HG03159 (cell line): ENCODE measurements around the gene MX1.

Source experiments
- ATAC-seq: cut with Tn5 transposase; IDR thresholded peaks from one replicate; pipeline ENCODE4 v1.9.1; 2021; ENCODE audit warnings: mild to moderate bottlenecking, moderate library complexity; ENCODE audit not compliant: unreplicated experiment

MX1 gene

DNA sequence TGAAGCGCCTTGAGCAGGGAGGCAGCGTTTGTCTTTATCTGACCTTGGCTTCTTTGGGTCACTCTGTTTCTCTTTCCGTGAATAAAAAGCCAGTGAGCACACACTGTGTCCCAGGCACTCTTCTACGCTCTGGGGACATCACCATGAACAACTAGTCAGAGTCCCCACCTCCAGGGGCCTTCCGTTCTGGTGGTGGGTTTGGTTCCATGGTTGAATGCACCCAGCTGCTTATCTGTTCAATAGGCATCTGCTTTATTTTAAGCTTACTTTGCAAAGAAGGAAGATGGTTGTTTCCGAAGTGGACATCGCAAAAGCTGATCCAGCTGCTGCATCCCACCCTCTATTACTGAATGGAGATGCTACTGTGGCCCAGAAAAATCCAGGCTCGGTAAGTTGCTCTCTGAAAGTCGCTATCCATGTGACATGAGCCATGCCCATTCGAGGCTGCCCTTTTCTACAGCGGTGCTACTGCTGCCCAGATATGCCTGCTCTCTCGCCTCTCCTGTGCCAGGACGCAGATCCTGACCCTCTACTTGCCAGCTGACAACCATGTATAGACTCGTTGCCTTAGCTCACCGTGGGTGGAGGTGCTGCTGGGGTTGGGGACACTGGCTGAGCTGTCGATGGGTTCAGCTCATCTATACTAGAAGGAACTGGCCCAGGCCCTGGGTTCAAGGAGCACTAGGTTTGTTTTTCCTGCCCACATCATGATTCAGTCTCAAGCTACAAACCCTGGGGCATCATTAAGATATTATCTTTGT, 5.9 kb downstream of the MX1 start:
- ATAC-seq: peak; percentile 77

DNA sequence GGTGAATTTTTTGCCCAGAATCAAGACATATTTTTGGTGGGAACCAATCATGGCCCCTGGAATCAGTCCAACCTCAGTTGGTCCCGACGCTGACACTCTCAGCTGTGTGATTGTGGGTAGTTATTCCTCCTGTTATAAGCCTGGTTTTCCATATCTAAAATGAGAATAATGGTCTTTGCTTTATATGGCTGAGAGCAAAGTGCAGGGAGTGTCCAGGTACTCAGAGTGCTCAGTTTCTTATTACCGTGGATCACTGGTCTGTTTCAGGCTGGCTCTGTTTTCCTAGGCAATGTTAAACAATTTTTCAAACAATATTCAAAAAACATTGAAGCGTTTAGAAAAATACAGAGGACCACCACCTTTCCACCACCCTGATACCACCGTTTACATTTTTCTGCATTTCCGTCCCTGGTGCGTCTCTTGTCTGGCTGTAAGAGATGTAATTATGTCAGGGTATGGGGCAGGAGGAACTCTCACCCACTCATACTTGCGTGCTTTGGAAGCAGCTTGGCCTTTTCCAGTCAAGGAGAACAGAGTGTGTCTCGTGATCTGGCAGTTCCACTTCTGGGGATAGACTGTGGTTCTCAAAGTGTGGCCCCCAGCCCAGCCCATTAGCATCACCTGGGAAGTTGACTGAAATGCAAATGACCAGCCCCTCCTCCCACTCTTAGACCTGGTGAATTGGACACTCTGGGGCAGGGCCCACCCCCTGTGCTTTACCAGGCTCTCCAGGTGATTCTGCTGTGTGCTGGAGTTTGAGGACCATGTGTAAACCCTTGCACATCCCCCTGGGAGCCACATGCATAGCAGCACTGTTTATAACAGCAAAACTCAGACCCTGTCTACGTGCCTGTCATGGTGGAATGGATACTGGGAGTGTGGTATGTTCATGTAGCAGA, 6.8 kb downstream of the MX1 start:
- no peak for ATAC-seq

DNA sequence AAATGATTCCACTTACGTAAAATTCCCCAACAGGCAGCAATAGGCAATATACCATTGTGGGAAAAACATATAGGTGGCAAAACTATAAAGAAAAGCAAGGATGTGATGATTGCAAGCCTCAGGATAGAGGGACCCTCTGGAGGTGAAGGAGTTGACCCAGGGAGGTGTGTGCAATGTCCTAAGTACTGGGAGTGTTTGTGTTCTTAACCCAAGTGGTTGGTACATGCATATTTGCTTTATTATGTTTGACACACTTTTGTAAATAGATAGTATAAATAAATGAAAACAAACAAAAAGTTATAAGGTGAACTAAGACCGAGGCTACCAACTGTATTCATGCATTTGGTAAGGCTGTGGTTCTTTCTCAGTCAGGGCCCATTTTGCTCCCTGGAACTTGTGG, 7.5 kb downstream of the MX1 start:
- no peak for ATAC-seq

DNA sequence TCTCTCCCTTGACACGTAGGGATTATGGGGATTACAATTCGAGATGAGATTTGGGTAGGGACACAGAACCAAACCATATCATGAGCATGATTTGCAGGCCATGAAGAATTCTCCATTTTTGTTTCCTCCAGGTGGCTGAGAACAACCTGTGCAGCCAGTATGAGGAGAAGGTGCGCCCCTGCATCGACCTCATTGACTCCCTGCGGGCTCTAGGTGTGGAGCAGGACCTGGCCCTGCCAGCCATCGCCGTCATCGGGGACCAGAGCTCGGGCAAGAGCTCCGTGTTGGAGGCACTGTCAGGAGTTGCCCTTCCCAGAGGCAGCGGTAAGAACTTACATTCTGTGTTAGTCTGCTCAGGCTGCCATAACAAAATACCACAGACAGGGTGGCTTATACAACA, 9.7 kb downstream of the MX1 start:
- no peak for ATAC-seq

DNA sequence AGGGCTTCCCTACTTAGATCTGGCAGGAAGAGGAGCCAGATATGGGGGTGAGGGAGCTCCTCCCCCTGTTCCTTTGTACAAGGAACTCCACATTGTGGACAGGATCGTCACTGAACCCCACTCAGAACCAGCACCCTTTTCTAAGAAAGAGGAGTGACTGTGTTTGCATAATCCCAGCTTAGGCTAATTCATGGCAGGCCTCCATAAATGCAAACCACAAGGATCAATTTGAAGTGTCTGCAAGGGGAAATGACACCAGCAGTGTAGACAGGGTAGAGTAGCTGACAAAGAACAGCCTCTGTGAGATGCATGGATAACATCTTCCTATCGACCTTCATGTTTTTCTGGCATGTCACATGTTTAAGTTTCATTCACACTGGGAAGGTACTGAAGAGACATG, 11.7 kb downstream of the MX1 start:
- ATAC-seq: no peak

DNA sequence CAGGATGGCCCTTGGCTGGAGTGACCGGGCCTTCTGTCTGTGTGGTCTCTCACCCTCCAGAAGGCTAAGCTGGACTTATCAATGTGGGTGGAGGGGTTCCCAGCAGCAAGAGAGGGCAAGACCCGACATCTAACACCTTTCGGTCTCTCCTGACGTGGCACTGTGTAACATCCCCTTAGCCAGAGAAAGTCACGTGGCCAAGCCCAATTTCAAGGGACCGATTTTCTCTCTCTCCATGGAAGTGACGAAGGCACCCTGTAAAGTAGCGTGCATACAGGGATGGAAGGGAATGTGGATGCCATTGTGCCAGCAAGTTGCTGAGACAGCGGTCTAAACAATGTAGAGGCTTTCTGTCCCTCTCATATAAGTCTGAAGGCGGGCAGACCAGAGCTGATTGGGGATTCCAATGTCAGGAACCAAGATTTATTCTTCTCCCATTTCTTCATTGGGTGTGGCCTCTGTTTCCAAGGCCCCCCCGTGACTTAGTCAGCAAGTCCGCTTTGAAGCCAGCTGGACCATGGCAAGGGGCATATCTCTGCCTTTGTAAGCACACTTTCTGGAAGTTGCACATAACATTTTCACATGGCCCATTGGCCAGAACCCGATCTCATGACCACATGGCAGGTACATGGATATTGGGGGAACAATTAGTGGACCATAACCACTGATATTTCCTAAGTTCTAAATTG, 12.5 kb downstream of the MX1 start:
- no peak for ATAC-seq

DNA sequence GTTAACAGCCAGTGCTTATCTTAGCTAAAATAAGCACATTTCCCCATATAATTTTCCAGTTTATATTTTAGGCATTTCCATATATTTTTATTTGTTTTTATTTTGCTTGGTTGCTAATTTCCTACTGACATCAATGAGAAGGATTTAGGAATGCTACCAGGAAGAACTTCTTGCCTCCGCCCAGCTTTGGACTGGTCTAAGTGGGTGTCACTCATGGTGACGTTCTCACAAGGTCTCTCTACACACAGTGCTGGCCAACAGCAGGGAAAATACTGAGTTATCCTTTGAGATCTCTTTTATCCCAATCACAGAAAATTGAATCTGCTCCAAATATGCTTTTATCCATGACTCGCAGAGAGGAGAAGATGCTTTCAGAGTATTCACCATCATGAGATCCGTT, 13.2 kb downstream of the MX1 start:
- no peak for ATAC-seq

DNA sequence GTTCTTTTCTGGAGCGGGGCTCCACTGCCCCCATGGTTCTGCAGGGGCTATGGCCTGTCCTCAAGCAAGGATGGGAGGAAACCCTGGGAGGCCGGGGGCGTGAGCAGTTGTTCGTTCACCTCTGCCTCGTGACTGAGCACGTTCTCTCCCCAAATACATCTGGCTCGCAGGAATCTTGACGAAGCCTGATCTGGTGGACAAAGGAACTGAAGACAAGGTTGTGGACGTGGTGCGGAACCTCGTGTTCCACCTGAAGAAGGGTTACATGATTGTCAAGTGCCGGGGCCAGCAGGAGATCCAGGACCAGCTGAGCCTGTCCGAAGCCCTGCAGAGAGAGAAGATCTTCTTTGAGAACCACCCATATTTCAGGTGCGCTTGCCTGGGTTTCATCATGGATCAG, 15.5 kb downstream of the MX1 start:
- ATAC-seq: no peak

DNA sequence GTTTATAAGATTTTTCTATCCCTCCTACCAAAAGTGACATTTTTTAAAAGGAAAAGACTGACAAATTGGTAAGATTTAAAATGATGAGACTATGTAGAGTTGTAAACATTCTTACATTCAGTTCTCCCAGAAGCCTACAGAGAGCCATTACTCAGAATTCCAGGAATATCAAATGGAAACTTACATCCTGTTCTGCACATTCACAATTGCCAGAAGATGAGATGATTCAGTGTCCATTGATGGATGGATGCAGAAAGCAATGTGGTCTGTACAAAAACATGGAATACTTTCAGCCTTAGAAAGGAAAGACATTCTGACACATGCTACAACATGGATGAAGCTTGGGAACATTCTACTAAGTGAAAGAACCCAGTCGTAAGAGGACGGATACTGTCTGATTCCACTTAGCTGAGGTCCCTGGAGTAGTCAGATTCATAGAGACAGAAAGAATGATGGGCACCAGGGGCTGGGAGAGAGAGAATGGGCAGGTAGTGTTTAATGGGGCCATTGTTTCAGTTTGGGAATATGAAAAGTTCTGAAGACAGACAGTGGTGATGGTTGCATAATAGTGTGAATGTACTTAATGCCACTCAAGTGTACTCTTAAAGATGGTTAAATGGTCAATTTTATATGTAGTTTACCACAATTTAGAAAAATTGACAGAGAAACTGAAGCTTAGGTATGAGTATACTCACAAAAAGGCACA, 16.6 kb downstream of the MX1 start:
- no peak for ATAC-seq

DNA sequence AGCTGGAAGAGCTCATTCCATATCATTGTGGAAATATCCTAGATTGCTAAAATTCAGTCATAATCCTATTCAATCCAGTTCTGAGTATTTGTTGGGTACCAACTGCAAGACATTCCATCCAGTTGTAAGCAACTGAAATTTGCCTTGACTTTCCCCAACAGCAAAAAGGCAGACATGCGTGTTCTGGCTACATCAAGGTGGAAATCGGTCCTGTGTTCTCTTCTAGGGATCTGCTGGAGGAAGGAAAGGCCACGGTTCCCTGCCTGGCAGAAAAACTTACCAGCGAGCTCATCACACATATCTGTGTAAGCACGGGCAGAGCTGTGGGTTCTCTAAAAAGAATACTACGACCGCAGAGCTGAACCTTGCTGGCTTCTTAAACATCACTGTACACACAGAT, 17.5 kb downstream of the MX1 start:
- no peak for ATAC-seq

DNA sequence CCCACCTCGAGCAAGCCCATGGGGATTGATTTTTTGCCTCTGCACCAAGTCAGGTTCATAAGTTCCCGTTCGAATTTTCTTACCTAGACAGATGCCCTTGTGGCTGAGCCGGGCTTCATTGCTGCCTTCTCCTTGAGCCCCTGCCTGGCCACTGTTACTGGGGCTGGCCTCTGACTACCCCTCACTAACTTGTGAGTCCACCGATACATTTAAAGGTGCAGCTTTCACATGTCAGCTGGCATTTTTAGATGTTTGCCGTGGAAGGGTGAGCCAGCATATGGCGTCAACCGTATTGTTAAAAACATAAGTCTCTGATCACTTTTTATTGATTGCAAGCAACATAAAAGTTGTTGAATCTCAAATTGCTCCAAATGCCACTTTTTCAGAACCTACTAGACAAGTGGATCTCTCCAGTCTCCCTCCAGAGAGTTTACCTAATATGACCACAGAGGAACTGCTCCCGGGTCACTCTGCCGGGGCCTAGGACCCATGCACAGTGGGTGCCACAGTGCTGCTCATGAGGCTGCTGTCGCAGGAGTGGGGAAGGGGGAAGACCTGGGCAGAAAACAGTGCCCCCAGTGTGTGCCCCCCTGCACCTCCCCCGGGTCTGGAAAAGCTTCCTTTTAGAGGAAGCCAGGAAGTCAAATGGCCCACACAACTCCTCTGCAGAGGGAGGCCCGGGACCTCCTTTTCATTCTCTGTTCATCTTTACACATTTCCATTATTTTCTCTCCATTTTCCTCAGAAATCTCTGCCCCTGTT, 18.8 kb downstream of the MX1 start:
- ATAC-seq: no peak

DNA sequence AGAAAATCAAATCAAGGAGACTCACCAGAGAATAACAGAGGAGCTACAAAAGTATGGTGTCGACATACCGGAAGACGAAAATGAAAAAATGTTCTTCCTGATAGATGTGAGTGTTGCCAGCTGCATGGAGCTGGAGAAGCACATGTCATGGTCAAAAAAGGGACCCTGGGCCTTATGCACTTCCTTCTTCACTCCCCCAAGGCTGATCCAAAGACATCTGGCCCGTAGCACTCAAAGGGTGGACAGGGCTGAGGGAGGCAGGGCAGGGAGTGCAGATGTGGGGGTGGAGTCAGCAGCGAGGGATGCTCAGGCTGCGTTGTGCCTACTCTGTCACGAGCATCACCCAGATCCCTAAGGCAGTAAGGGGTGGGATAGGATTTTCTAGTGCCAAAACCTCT, 19.4 kb downstream of the MX1 start:
- no peak for ATAC-seq

DNA sequence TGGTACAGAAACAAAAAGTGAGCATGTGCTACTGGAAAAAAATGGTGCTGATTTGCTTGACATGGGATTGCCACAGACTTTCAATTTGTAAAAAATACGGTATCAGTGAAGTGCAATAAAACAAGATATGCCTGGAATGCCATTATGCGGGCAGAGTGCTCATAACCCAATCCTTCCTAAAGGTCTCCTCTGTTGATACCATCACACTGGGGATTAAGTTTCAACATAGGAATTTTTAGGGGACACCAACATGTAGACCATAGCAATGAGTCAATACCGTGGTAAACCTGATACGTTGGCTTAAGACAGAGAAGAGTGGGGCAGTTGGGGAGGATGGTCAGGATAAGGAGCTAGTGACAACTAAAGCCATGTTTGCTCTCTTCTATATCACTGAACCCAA, 20.5 kb downstream of the MX1 start:
- ATAC-seq: no peak

DNA sequence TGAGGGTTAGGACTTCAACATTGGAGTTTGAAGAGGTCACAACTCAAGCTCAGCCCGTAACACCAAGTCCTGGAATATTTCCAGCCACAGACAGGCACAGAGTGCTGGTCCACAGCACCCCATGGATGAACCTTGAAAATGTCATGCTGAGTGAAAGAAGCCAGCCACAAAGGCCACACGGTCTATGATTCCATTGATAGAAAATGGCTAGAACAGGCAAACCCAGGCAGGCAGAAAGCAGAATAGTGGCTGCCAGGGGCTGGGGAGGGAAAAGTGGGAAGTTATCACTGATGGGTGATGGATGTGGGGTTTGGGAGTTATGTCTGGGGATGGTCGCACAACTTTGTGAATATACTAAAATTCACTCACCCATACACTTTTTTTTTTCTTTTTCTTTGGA, 21.3 kb downstream of the MX1 start:
- no peak for ATAC-seq

DNA sequence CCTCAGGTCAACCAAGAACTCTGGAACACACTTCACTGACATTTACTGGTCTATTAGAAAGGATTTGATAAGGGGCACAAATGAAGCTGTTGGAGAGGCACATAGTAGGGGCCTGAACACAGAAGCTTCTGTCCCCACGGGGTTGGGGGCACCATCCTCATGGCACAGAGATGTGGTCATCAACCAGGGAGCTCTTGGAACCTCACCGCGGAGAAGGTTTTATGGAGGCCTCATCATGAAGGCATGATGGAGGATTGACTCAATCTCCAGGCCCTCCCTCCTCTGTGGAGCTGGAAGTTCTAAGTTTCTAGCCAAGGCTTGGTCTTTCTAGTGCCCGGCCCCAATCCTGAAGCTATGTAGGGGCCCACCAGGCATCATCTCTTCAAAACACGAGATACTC, 23.6 kb downstream of the MX1 start:
- no peak for ATAC-seq

DNA sequence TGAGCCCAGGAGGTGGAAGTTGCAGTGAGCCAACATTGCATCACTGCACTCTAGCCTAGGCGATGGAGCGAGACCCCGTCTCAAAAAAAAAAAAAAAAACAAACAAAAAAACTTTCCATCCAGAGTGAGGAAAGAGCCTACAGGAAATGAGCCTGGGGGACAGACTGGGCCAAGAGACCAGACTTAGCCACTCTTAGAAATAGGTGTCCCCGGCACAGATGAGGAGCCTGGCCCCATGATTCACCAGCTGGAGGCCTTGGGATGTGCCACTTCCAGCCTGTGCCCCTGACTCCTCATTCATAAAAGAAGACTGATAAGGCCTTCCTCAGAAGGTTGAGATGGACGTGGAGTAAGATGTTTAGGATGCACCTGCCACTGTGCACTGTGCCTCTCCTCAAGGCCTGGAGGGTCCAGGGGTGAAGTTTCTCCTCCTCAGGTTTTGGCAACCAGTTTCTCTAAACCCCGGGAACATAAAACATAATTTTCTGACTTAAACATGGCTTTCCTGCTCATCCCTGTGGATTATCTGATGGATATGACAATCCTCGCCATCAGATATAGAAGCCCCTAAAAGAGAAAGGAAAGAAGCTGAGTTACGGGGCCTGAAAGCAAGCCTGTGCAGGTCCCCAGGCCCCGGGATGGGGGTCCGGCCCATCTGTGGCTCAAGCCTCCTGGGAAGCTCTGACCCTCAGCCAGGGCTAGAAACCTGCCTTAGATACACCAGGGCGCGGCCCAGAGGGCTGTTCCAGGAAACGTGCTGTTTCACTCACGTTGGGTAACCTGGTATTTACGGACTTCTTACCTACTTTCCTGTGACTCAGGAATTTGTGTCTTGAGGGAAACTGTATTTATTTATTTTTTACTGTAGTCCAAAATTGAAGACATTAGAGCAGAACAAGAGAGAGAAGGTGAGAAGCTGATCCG, 26.0 kb downstream of the MX1 start:
- ATAC-seq: no peak

DNA sequence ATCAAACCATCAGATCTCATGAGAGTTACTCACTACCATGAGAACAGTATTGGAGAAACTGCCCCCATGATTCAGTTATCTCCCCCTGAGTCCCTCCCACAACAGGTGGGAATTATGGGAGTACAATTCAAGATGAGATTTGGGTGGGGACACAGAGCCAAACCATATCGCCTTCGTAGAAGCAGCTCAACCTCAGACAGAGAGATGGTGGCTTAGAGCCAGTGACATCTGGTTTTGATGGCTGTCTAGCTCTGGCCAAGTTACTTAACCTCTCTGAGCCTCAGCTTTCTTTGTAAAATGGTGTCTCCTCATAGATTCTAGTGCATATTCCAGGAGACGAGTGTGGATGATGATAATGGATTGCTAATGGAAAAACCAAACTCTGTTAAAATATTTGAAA, 27.2 kb downstream of the MX1 start:
- no peak for ATAC-seq

DNA sequence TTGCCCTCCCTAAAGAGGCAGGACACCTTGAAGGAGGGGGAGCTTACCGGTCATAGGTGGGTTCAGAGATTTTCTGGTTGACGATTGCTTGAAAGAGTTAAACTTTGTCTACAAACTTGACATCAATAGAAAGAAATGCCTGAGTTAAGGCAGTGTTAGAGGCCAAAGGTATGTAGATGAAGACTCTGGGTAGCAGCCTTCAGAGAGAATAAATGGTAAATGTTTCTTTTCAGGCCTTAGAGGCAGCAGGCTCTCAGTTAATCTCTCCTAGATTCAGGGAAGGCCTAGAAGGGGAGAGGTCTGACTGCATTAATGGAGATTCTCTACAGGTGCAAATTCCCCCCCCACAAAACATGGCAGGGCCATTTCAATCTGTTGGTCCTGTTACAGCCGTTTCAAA, 27.7 kb downstream of the MX1 start:
- no peak for ATAC-seq

DNA sequence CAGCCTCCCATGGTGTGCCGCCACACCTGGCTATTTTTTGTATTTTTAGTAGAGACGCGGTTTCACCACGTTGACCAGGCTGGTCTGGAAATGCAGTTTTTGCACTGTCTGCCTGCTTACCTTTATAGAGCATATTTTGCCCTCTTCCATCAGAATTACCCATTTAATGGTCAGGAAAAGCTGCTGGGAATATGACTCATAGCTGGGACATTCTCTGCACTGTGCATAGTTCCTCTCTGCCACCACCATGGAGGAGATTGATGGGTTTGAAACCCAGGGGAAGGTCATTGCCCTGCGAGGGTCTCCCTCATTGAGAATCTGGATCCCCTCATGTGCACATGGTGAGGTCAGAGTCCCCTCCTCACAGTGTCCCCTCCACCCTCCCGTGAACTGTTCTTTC, 32.1 kb downstream of the MX1 start:
- no peak for ATAC-seq
